Fibroblast of upper back skin (primary cell): ENCODE results near the gene CEP250.
A peak's percentile ranks its signal among the peaks of the same experiment; 100 is the strongest.
"Not testable (repeated sequence)": the region's sequence is repeated elsewhere in the genome, so short reads cannot be mapped to it uniquely, and the experiment has no call there.

ENCODE experiments used
- DNase-seq: peaks from one replicate; pipeline ENCODE4 v3.0.0-alpha.2; 2013

The CEP250 gene

DNA sequence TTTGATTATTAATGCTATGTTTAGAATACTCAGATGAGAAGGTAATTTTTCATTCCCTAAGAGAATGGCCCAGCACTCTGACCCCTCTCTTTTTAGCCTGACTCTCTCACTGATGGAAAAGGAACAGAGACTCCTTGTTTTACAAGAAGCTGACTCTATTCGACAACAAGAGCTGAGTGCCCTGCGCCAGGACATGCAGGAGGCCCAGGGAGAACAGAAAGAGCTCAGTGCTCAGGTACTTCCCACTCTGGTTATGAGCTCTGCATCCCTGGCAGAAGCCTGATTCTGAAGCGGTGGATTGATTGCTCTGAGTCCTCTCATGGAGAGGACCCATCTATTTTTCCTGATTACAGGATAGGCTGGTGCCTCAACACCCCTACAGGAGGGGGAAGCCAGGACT, 41.1 kb downstream of the CEP250 start:
- no peak for DNase-seq

DNA sequence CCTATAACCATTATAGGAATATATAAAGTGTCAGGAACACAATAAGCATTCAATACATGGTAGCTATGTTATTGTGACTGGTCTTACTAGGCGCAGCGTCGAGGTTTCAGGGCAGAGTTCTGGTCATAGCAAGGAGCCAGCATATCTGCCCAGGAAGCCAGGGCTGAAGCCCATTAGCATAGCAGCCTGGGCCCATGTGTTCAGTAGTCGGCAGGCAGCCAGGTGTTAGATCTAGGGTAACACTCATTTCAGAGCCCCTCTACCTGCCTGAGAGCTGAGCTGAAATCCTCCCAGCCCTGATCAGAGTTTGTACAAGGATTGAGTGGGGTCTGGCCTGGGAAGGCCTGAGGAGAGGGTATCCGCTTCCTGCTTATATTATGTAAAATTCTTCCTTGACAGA, 41.9 kb downstream of the CEP250 start:
- DNase-seq, result no peak

DNA sequence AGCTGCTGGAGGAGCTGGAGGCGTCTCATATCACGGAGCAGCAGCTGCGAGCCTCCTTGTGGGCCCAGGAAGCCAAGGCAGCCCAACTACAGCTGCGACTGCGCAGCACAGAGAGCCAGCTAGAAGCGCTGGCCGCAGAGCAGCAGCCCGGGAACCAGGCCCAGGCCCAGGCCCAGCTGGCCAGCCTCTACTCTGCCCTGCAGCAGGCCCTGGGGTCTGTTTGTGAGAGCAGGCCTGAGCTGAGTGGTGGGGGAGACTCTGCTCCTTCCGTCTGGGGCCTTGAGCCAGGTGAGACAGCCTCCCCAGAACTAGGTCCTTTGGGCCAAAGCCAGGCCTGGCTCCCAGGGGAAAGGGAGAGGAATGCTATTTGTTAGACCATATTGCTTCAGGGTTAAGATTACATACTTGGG, 42.4 kb downstream of the CEP250 start:
- DNase-seq, result peak; percentile 65

DNA sequence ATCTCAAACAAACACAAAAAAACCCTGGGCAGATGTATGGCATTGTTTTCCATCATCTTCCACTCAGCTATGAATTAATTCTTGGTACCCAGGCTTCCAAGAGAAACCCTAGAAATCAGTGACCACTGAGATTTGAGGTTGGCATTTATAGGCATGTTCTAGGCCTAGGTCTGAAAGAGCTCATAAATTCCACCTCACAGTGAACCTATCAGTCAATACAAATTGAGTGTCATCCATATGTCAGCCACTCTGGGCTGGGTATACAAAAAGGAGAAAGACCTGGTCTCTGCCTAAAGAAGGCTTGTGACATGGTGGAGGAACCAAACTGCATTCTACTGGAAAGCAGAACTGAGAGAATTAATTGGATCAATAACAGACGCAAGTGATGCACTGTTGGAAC, 43.9 kb downstream of the CEP250 start:
- no peak for DNase-seq

DNA sequence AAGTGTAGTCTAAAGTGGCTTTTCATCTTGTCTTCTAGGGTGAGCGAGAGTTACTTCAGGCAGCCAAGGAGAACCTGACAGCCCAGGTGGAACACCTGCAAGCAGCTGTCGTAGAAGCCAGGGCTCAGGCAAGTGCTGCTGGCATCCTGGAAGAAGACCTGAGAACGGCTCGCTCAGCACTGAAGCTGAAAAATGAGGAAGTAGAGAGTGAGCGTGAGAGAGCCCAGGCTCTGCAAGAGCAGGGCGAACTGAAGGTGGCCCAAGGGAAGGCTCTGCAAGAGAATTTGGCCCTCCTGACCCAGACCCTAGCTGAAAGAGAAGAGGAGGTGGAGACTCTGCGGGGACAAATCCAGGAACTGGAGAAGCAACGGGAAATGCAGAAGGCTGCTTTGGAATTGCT, 47.0 kb downstream of the CEP250 start:
- no peak for DNase-seq

DNA sequence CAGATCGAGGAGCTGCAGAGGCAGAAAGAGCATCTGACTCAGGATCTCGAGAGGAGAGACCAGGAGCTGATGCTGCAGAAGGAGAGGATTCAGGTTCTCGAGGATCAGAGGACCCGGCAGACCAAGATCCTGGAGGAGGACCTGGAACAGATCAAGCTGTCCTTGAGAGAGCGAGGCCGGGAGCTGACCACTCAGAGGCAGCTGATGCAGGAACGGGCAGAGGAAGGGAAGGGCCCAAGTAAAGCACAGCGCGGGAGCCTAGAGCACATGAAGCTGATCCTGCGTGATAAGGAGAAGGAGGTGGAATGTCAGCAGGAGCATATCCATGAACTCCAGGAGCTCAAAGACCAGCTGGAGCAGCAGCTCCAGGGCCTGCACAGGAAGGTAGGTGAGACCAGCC, 47.9 kb downstream of the CEP250 start:
- DNase-seq, result no peak

DNA sequence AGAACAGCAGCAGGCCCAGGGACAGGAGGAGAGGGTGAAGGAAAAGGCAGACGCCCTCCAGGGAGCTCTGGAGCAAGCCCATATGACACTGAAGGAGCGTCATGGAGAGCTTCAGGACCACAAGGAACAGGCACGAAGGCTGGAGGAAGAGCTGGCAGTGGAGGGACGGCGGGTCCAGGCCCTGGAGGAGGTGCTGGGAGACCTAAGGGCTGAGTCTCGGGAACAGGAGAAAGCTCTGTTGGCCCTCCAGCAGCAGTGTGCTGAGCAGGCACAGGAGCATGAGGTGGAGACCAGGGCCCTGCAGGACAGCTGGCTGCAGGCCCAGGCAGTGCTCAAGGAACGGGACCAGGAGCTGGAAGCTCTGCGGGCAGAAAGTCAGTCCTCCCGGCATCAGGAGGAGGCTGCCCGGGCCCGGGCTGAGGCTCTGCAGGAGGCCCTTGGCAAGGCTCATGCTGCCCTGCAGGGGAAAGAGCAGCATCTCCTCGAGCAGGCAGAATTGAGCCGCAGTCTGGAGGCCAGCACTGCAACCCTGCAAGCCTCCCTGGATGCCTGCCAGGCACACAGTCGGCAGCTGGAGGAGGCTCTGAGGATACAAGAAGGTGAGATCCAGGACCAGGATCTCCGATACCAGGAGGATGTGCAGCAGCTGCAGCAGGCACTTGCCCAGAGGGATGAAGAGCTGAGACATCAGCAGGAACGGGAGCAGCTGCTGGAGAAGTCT, 48.6 kb downstream of the CEP250 start:
- DNase-seq, result no peak

DNA sequence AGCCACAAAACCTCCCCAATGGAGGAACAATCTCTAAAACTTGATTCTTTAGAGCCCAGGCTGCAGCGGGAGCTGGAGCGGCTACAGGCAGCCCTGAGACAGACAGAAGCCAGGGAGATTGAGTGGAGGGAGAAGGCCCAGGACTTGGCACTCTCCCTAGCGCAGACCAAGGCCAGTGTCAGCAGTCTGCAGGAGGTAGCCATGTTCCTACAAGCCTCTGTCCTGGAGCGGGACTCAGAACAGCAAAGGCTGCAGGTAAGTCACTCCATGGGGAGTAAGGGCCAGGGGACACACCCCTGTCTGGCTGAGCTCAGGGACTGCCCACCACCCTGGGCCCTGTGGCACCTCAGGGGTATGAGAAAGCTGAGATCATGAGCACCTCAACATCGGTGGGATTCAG, 49.4 kb downstream of the CEP250 start:
- DNase-seq, result no peak

DNA sequence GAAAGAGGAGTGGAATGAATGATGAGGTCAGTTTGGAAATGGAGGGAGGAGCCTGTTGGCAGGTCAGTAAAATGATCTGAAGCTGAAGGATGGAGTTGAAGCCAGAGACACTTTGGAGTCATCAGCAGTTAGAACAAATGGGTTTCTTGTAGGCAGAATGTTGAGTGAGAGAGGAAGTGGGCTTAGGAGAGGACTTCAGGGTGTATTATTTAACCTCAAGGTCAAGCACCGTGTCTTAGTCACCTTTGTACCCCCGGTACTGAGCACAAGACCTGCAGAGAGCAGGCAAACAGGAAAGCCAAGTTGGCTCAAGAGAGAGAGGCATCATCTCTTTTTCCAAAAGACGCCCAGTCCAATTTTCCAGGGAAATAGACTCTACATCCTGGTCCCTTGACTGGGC, 50.8 kb downstream of the CEP250 start:
- no peak for DNase-seq

DNA sequence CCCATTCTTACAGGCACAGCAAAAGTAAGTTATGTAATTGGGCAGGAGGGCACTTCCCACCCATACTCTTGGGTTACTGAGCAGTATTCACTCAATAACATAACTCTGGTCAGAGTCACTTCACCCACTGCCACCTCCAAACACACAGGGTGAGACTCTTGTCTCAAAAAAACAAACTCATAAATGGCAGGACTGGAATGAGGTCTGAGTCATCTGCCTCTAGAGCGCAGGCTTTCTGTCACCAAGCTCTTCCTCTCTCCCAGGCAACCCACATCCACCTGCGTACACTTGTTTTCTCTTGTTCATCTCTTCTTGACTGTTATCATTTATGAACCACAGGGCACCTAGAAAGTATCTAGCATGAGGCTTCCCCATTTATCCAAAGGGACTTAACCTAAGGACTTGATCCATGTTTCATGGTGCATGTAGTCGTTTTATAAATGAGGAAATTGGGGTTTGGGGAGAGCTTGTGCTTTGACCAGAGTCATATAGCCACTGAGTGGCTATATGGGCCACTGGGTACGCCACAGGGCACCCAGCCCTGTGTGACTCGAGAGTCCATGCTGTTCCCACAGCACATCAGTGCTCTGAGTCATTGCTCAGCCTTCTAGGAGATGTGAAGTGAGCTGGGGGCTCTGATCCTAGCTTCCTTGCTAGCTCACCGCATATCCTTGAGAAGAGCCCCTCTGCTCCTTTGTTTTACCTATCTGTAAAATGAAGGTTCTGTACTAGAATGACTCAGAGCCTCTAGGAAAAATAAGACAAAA, 51.7 kb downstream of the CEP250 start:
- DNase-seq, result no peak

DNA sequence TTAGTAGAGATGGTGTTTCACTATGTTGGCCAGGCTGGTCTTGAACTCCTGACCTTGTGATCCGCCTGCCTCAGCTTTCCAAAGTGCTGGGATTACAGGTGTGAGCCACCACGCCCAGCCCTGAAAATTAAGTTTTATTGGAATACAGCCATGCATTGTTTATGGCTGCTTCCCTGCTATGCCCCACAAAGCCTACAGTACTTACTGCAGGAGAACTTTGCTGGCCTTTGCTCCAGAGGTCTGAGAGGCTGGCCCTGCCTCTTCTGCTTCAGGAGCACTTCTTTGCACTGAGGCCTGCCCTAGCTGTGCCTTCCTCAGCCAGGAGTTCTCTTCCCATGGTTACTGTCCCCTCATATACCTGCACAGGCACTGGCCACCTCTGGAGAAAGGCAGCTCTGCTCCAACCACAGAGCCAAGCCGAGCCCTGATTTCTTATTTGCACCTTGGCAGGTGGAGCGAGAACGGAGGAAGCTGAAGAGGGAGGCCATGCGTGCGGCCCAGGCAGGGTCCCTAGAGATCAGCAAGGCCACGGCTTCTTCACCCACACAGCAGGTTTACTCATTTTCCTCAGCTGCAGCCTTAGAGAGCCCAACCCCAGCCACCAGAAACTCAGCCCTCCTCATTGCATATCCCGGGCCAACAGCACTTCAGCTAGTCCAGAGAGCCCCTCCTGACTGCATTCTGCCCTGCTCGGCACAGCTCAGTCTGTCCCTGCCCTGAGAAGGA, 53.3 kb downstream of the CEP250 start:
- DNase-seq, result no peak

DNA sequence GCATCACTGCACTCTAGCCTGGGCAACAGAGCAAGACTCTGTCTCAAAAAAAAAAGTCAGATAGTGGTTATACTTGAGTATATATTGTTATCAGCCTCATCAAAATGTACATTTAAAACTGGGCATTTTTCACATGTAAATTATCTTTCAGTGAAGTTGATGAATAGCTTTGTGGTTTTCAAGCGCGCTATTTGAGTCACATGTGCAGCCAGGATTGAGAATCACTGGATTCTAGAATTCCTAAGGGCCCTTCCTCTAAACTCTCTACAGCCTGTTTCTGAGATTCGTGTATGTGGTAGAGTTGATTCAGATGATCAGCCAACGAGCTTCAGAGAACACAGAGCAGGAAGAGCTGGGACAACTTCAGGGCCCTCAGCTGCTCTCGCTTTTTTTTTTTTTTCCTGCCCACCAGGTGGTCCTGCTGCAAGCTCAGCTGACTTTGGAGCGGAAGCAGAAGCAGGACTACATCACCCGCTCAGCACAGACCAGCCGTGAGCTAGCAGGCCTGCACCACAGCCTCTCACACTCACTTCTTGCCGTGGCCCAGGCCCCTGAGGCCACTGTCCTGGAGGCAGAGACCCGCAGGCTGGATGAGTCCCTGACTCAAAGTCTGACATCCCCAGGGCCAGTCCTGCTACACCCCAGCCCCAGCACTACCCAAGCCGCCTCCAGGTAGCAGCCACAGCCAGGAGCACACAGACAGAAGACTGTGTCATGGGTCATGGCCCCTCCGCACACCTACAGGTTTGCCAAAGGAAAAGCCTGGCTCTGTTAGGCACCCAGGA, 55.7 kb downstream of the CEP250 start:
- peak; percentile 68 for DNase-seq

DNA sequence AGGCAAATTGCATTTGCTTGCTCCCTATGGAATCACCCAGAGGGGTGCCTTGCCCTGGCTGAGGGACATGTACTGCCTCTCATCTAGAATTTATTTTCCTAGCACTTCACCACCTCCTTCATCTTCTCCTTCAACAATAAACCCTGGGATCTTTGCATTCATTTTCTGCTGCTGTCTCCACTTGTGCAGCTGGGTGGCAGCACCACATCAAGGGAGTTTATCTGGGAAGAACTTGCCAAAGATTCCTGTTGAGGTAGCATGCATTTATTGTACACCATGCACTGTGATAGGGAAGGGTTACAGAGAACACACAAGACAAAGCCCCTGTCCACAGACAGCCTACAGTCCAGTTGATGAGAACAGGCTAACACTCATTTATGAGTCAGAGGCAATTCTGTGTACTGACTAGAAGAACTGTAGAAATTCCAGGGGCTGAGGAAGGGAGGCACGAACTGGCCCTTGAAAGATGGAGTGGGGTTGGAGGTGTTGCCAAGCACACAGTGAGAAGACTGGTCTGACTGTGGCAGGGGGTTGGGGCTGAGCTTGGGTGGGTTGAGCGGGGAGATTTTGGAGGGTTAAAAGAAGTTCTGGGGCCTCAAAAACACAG, 56.5 kb downstream of the CEP250 start:
- DNase-seq, result peak; percentile 49

DNA sequence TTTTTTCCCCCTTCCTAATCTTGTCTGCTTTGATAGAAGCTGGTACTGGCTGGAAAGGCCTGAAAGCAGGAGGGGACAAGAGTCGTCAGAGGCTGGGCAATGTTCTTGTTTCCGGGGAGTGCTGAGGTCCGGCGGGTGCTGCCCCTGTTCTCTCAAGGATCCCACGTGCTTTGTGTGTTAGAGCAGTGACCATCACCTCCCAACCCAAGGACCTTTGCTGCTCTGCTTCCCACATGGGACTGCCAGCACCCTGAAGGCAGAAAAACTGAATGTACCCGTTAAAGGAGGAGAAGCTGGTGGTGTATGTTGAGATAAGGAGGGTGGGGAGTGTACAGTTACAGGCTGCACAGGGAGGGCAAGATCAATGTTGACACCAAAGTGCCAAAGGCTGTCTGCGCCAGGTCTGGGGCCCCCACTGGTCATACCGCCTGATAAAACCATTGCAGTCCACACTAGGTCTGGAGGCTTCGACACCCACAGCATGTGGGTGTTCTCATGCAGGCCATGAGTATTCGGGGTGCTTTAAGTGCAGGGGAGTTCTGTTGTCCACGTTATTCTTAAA, 59.1 kb downstream of the CEP250 start:
- no peak for DNase-seq

DNA sequence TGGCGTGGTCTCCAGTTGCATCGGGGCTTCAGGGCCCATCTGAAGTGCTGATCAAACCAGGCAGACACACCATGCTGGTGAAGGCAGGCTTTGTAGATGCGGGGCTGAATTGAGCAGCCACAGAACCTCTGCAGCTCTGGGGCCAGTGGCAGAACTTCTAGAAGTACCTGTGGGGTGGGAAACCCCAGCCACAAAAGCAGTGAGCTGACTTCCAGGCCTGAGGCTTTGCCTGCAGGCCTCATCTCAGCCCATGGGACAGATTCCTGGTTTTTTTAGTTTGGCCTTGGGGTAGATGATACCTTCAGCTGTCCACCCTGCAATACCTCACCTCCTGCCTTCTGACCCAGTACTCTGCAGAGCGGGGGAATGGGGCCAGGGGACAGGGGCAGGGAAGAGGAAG, 59.9 kb downstream of the CEP250 start:
- DNase-seq, result no peak

DNA sequence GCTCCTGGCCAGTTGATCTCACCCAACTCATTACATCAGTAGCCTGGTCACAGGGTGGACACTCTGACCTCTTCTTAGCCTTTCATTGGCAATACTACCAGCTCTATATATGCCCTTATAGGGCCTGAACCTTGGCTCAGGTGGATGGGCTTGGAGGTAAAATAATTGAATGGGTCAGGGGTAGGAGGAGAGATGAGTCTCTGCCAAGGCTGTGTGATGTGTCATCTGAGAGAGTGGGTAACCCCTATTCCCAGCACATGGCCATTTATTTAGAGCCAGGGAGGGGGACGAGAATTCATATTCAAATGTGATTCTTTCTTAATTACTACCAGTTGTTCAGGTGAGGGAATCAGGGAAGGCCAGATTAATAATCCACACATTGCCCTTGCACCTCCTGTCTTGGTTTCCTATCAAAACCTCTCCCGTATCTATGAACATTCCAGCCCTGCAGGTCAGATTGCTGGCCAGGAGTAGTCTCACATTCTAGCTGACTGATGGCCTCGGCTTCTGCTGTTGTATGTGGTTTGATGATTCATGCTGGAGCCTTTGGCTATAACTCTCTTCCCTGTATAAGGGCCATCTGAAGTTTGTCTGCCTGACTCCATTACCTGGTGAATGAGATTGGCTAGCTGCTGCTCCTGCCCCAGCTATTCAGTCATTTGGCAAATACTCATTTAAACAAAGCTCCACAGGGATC, 60.7 kb downstream of the CEP250 start:
- DNase-seq, result peak; percentile 89

DNA sequence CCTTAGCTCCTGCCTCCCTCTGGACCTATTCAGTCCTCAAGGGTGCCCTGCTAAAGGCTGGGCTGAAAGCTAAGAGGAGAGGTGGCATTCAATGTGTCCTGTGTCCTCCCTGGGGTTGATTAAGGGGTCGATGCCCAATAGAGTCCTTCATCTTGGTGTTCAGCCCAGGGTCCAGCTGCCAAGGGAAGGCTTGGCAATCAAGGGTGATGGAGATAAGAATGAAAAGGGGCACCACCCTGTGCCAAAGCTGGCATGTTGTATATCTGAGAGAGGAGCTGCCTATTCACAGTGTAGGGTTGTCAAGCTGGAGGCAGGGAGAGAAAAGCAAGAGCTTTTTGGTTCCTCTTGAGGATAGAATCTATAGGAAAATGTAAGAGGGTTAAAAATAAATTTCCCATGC, 61.7 kb downstream of the CEP250 start:
- no peak for DNase-seq

DNA sequence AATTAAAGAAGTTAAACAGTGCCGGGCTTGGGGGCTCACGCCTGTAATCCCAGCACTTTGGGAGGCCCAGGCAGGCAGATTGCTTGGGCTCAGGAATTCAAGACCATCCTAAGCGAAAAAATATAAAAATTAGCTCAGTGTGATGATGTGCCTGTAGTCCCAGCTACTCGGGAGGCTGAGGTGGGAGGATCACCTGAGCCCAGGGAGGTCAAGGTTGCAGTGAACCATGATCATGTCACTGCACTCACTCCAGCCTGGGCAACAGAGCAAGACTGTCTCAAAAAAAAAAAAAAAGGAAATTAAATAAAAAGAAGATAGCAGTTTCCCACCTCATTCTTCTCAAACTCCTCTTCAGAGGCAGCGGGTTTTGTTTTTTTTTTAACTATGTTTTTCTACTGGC, 62.4 kb downstream of the CEP250 start:
- not testable (repeated sequence) for DNase-seq

DNA sequence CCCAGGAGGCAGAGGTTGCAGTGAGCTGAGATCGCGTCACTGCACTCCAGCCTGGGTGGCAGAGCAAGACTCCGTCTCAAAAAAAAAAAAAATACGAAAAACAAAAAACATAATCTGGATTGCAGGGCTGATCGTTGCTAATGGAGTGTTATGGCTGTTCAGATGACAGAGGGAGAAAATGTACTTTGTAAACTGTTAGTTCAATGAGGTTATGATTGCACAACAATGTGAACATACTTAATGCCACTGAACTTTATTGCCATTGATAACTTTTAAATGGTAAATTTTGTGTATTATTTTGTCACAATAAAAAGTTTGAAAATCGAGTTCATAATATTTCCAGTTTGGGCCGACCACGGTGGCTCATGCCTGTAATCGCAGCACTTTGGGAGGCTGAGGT, 63.6 kb downstream of the CEP250 start:
- no peak for DNase-seq

DNA sequence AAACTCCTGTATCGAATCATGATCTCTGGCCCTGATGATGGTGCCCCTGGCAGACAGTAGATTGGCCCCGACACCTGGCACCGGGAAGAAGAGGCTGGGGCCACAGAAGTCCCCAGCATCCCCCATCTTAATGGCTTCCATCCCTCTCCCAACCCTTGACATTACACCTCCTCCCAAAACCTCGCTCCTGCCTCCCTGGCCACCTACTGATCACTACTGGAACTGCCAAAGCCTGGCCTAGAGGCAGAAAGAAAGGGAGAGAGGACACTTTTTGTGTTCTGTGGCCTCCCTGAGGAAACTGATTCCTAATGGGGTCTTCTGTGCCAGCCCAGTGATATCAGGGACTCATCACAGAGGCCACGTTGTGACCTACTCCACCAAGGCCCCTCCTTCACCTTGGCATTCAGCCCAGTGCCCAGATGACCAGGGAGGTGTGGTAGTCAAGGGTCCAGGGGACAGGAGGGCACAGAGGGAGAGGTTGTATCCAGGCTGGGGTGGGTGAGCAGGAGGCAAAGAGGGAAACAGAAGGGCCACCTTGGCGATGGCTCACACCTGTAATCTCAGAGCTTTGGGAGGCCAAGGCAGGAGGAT, 68.0 kb downstream of the CEP250 start:
- no peak for DNase-seq

DNA sequence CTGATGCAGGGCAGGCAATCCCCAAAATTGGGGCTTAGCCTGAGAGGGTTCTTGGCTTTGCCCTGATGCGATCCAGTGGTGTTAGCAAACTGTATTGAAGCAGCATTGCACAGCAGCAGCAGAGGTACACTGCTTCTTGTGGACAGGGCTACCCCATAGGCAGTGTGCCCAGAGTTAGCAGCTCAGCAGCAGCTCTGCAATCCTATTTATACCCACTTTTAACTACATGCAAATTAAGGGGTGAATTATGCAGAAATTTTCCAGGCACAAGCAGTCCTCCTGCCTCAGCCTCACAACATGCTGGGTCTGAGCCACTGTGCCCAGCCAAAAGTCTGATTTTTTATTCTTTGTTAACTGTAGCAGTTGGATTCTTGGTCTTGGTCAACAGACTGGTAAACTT, 70.2 kb downstream of the CEP250 start:
- DNase-seq, result no peak
